SH-SY5Y (cell line): ENCODE measurements around the gene EIF3CL.
"Not testable (repeated sequence)": the region's sequence is repeated elsewhere in the genome, so short reads cannot be mapped to it uniquely, and the experiment has no call there.

ENCODE experiments used
- GATA2 ChIP-seq: IDR thresholded peaks from 2 replicates; pipeline ENCODE4 v1.6.1; 2011; ENCODE audit warnings: mild to moderate bottlenecking, low read depth, low read length
- GATA3 ChIP-seq: IDR thresholded peaks from 2 replicates; pipeline ENCODE4 v1.6.1; 2011; ENCODE audit warnings: low read depth, mild to moderate bottlenecking, low read length, moderate library complexity

EIF3CL gene, protein sequence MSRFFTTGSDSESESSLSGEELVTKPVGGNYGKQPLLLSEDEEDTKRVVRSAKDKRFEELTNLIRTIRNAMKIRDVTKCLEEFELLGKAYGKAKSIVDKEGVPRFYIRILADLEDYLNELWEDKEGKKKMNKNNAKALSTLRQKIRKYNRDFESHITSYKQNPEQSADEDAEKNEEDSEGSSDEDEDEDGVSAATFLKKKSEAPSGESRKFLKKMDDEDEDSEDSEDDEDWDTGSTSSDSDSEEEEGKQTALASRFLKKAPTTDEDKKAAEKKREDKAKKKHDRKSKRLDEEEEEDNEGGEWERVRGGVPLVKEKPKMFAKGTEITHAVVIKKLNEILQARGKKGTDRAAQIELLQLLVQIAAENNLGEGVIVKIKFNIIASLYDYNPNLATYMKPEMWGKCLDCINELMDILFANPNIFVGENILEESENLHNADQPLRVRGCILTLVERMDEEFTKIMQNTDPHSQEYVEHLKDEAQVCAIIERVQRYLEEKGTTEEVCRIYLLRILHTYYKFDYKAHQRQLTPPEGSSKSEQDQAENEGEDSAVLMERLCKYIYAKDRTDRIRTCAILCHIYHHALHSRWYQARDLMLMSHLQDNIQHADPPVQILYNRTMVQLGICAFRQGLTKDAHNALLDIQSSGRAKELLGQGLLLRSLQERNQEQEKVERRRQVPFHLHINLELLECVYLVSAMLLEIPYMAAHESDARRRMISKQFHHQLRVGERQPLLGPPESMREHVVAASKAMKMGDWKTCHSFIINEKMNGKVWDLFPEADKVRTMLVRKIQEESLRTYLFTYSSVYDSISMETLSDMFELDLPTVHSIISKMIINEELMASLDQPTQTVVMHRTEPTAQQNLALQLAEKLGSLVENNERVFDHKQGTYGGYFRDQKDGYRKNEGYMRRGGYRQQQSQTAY

DNA sequence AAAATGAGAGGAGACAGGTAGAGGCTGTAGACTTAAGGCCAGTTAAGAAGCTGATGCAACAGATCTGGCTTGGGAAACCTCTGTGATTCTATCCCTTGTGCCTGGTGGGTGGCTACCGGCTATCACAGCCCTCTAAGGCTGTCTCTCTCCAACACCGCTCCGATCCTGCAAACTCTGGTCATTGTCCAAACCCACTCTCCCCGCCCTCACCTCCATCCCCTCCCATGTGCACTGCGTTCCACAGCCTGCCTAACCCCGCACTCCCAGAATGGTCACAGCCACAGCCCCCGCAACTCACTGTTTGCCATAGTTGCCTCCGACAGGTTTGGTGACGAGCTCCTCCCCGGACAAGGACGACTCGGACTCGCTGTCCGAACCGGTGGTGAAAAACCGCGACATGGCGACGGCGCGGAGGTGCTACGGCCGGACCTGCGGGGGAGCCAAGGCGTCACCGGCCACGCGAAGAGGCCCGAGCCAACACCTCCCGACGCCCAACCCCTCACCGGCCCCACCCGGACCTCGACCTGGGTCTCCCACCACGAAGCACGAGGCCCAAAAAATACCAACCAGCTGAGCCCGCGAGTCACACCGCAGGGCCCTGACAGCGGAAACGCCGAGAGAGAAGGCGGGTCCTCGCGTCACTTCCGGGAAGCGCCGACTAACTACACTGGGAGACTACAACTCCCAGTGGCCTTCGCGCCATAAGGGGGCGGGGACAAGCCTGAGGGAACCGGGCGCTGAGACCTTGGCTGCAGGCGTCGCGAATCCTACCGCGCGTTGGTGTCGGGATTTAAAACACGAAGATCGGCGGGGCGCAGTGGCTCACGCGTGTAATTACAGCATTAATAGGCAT lies at the start of gene EIF3CL:
Gene EIF3CL, minus strand, starts transcription at position 622 of the 853 bp plus-strand sequence. Its CDS starts 223 bp downstream, at position 399.
- not testable (repeated sequence) for TF ChIP-seq GATA3, GATA2

DNA sequence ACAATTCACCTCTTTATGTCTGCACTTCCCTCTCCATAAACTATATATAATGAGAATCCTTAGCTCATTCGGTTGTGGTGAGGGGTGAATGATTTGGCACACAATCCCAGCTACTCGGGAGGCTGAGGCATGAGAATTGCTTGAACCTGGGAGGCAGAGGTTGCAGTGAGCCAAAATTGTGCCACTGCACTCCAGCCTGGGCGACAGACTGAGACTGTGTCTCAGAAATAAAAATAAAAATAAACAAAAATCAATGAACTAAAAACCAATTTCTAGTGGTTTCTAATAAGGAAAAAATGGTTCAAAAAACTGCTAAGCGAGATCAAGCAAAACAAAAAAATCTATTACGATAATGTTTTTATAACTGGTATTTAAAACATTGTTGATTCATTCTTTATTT lies 40.2 kb downstream of the EIF3CL start, which contains the start of gene NPIPB6:
Gene NPIPB6, minus strand, starts transcription at position 101 of the 400 bp plus-strand sequence. CDS start 686 bp downstream, outside the sequence.
- TF ChIP-seq GATA3, GATA2: not testable (repeated sequence)
